ENCODE measurements around the gene EID2B.

EID2B gene

GRCh38 chr19:39531834-39532232 lies 819 bp downstream of the EID2B start:
- DNase-seq (ENCODE audit: low read depth), result no peak

DNA sequence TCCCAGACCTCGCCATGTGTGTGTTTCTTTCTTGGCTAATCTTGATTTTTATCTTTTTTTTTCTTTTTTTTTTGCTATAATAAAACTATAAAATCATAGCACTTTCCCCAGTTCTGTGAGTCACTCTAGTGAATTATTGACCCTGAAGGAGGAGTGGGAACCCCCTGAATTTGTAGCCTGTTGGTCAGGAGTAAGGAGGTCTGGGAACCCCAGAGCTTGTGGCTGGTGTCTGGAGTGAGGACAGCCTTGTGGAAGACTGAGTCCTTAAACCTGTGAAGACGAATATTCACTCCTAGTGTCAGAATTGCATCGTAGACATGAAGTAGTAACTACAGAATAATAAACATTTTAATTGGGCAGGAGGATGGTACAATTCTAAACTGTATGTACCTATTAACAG lies 7.4 kb downstream of the EID2B start:
- DNase-seq (ENCODE audit: low read depth), result no peak

DNA sequence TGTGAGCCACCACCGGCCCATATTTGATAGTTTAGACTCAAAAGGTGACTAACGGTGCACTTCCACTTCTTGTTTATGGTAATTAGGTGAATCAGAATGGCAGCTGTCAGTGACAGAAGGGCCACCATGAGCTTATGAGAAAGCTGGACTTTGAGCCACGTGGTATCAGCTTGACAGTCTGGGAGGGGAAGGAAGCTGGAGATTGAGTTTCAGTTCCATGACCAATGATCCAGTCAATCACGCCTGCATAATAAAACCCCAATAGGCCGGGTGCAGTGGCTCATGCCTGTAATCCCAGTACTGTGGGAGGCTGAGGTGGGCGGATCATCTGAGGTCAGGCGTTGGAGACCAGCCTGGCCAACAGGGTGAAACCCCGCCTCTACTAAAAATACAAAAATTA lies 8.2 kb downstream of the EID2B start:
- no peak for DNase-seq (ENCODE audit: low read depth)

GRCh38 chr19:39520541-39521484 lies 11.8 kb downstream of the EID2B start:
- DNase-seq (ENCODE audit: low read depth), result no peak

DNA sequence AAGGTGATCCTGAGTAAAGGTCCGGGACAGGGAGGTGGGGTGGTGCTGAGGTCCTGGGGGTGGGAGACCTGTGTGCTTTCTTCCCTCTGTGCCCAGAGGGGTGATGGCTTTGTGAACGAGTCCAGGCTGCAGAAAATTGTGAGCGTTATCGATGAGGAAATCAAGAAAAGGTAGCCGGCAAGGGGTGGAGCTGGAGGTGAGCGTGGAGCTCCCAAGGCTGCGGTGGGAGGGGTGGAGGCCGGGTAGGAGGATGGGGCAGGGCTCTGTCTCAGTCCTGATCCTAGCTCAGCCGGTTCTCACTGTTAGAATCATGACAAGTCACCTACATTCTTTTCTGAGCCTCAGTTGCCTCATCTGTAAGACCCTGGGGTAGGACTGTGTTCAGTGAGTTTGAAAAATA lies 13.7 kb downstream of the EID2B start:
- no peak for DNase-seq (ENCODE audit: low read depth)

- no peak for DNase-seq (ENCODE audit: low read depth)
These were observed 14.2 kb downstream of the EID2B start for GRCh38 chr19:39518458-39518857.

GRCh38 chr19:39517432-39517831 lies 15.2 kb downstream of the EID2B start:
- DNase-seq (ENCODE audit: low read depth), result no peak

GRCh38 chr19:39516270-39516669 lies 16.4 kb downstream of the EID2B start:
- DNase-seq (ENCODE audit: low read depth), result no peak

DNA sequence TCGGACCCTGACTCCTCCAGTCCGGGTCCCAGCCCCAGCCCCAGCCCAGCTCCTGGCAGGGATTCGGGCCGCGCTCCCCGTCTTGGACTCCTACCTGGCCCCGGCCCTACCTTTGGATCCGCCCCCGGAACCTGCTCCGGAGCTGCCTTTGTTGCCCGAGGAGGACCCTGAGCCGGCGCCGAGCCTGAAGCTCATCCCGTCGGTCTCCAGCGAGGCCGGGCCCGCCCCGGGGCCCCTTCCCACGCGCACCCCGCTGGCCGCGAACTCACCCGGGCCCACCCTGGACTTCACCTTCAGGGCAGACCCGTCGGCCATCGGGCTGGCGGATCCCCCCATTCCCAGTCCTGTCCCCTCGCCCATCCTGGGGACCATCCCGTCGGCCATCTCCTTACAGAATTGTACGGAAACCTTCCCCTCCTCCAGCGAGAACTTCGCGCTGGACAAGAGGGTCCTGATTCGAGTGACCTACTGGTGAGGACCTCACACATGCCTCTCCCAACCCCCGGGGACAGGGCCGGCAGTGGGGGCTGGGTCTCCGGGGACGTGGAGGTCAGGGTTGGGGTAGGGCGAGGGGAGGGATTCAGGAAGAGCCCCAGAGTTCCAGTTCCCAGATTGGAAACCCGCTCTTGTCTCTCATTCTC lies 17.0 kb downstream of the EID2B start:
- no peak for DNase-seq (ENCODE audit: low read depth)

GRCh38 chr19:39514840-39515550 lies 17.7 kb downstream of the EID2B start, which contains the start of gene SELENOV:
SELENOV (plus strand) TSS chr19:39515139; CDS start chr19:39515213, 74 bp downstream.
- no peak for DNase-seq (ENCODE audit: low read depth)

- no peak for DNase-seq (ENCODE audit: low read depth)
These were observed 19.7 kb downstream of the EID2B start for GRCh38 chr19:39512988-39513387.

DNA sequence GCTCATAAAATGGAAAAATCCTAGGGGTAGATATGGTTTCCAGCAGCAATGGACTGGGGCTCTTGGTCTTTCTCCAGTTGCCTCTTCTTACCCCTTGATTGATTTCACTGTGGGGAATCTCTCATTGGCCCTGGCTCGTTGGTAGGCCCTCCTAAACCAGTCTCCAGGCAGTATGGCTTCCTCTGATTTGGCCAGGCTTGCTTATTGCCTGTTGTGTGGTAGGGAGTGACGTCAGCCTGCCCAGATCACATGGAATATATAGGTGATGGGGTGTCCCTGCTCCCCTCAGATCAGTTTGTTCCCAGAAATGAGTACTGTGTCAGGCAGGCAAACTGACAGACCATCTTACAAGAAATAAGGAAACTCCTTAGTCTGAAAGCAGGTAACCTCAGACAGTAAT lies 23.4 kb downstream of the EID2B start:
- no peak for DNase-seq (ENCODE audit: low read depth)

DNA sequence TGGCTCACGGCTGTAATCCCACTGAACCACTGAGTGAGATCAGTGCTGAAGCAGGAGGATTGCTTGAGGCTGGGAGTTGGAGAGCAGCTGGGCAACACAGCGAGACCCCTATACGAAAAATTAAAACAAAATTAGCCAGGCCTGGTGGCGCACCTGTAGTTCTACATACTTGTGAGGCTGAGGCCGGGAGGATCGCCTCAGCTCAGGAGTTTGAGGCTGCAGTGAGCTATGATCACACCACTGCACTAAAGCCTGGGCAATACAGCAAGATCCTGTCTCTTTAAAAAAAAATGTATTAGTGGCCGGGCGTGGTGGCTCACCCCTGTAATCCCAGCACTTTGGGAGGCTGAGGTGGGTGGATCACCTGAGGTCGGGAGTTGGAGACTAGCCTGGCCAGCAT lies 24.0 kb downstream of the EID2B start:
- DNase-seq (ENCODE audit: low read depth), result no peak

DNA sequence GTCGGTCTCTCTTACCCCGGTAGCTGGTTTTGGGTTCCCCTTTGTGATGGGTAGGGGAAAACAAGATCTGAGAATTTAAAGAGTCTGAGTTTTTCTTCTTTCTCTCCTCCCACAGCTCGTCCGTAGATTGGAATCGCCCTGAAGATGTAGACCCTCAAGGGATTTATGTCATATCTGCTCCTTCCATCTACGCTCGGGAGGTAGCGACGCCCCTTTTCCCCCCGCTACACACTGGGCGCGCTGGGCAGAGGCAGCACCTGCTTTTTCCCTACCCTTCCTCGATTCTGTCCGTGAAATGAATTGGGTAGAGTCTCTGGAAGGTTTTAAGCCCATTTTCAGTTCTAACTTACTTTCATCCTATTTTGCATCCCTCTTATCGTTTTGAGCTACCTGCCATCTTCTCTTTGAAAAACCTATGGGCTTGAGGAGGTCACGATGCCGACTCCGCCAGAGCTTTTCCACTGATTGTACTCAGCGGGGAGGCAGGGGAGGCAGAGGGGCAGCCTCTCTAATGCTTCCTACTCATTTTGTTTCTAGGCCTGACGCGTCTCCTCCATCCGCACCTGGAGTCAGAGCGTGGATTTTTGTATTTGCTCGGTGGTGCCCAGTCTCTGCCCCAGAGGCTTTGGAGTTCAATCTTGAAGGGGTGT lies 24.8 kb downstream of the EID2B start:
- DNase-seq (ENCODE audit: low read depth), result no peak

DNA sequence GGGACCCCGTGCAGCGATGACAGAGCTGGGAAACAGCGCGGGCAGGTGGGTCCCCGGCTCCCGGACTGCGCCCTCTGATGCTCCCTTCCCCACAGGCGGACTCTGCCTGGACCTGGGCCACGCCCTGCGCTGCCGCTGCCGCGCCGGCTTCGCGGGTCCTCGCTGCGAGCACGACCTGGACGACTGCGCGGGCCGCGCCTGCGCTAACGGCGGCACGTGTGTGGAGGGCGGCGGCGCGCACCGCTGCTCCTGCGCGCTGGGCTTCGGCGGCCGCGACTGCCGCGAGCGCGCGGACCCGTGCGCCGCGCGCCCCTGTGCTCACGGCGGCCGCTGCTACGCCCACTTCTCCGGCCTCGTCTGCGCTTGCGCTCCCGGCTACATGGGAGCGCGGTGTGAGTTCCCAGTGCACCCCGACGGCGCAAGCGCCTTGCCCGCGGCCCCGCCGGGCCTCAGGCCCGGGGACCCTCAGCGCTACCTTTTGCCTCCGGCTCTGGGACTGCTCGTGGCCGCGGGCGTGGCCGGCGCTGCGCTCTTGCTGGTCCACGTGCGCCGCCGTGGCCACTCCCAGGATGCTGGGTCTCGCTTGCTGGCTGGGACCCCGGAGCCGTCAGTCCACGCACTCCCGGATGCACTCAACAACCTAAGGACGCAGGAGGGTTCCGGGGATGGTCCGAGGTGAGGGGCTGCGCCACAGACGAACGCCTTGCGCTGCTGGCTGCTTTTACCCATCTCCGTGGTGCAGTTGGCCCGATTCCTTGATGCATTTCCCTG lies 25.5 kb downstream of the EID2B start:
- no peak for DNase-seq (ENCODE audit: low read depth)

- no peak for DNase-seq (ENCODE audit: low read depth)
These were observed 26.1 kb downstream of the EID2B start for GRCh38 chr19:39506598-39506943.

GRCh38 chr19:39502640-39503417 lies 29.8 kb downstream of the EID2B start:
- DNase-seq (ENCODE audit: low read depth), result peak; percentile 67

DNA sequence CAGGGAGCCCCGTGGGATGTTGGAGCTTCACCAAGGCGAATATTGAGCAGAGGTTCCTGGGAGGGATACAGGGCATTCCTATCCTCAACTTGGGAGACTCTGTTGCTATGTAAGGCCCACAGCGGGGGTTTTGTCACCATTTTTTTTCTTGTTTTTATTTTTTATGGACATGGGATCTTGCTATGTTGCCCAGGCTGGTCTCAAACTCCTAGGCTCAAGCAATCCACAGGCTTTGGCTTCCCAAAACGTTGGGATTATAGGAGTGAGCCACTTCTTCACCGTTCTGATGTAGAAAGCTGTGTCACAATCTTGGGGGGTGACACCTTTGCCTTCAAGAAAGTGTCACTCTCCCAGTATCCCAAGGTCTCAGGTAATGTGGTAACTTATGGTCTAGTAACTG lies 31.3 kb downstream of the EID2B start:
- DNase-seq (ENCODE audit: low read depth), result no peak

DNA sequence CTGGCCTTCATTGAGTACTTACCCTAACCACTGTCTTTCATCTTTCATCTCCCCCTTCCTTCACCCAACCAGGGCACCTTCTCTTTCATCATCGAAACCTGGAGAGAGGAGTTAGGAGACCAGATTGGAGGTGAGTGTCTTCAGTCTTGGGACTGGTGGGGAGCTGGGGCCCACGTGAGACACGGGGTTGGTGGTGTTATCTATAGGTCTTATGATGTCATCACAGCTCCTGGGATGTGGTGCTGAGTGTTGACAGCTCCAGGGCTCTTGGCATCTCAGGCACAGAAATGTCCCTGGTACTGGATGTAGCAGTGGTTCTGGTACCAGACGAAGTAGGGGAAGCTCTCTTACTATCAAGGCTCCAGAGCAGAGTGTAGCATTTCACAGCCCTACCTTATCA lies 32.1 kb downstream of the EID2B start:
- DNase-seq (ENCODE audit: low read depth), result no peak

DNA sequence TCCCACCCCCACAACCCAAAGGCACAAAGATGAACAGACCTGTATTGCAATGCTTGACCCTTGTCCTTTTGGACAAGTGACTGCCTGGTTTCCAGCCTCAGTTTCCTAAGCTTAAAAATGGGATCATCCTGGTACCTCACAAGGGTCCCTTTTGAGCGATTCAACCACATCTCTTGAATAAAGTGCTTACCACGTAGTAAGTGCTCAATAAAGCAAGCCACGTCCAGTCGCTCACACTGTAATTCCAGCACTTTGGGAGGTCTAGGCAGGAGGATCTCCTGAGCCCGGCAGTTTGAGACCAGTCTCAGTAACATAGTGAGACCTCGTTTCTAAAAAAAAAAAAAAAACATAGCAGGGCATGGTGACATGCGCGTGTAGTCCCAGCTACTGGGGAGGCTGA lies 32.7 kb downstream of the EID2B start:
- DNase-seq (ENCODE audit: low read depth), result no peak
